ACC112 (cell line): ENCODE measurements around the gene ANTXR2.

Experiments
- H2AFZ ChIP-seq: fragments of 200-600 bp; sonication (generic); one replicate; pipeline ENCODE4 v1.6.0; 2017; ENCODE audit warnings: antibody characterized with exemption, low read length; ENCODE audit not compliant: unreplicated experiment
- H3K27ac ChIP-seq: fragments of 200-600 bp; sonication (generic); 2 replicates; pipeline ENCODE4 v1.5.1; 2014; ENCODE audit warnings: low read depth, mild to moderate bottlenecking, antibody characterized with exemption, low read length, moderate library complexity
- H3K27me3 ChIP-seq: fragments of 200-600 bp; sonication (generic); 2 replicates; pipeline ENCODE4 v1.6.1; 2014; ENCODE audit warnings: mild to moderate bottlenecking, antibody characterized with exemption, low read length, moderate library complexity, mixed read lengths; ENCODE audit not compliant: insufficient read depth
- H3K36me3 ChIP-seq: fragments of 200-600 bp; sonication (generic); 2 replicates; pipeline ENCODE4 v1.6.1; 2016; ENCODE audit warnings: mild to moderate bottlenecking, antibody characterized with exemption, low read length, moderate library complexity, mixed read lengths; ENCODE audit not compliant: insufficient read depth
- H3K4me1 ChIP-seq: fragments of 200-600 bp; sonication (generic); one replicate; pipeline ENCODE4 v1.6.1; 2016; ENCODE audit warnings: low read length, mixed read lengths; ENCODE audit not compliant: insufficient read depth, unreplicated experiment, control insufficient read depth
- H3K4me3 ChIP-seq: fragments of 200-600 bp; sonication (generic); 2 replicates; pipeline ENCODE4 v1.5.1; 2014; ENCODE audit warnings: mild to moderate bottlenecking, low read depth, low read length
- H3K79me2 ChIP-seq: fragments of 200-600 bp; sonication (generic); one replicate; pipeline ENCODE4 v1.6.0; 2016; ENCODE audit warnings: low read length; ENCODE audit not compliant: control insufficient read depth, unreplicated experiment, insufficient read depth

ANTXR2 gene

GRCh38 chr4:79920163-79920853 lies 152.7 kb downstream of the ANTXR2 start:
- H3K27ac ChIP-seq, result no peak overlapping the region
- no peaks in the 10 kb centered on the region for H3K4me1 ChIP-seq
- no peak overlapping the region for H3K4me3 ChIP-seq
- no peaks in the 10 kb centered on the region for H3K79me2 ChIP-seq
- H3K36me3 ChIP-seq, result no peaks in the 10 kb centered on the region
- no peak overlapping the region for H2AFZ ChIP-seq
- no peaks in the 10 kb centered on the region for H3K27me3 ChIP-seq

GRCh38 chr4:79918292-79918691 lies 154.7 kb downstream of the ANTXR2 start:
- H3K36me3 ChIP-seq, result no peaks in the 10 kb centered on the region
- H3K27me3 ChIP-seq, result no peaks in the 10 kb centered on the region
- H3K4me1 ChIP-seq, result peaks cover 6% of the 10 kb centered on the region
- no peaks in the 10 kb centered on the region for H3K79me2 ChIP-seq
- H3K27ac ChIP-seq, result no peak overlapping the region
- no peak overlapping the region for H3K4me3 ChIP-seq
- H2AFZ ChIP-seq, result no peak overlapping the region

GRCh38 chr4:79917246-79917645 lies 155.8 kb downstream of the ANTXR2 start:
- Histone ChIP-seq H3K79me2 (no peaks in the 10 kb centered on the region), H2AFZ (no peak overlapping the region), H3K4me1 (peaks cover 8% of the 10 kb centered on the region), H3K27me3 (no peaks in the 10 kb centered on the region), H3K4me3 (no peak overlapping the region), H3K36me3 (no peaks in the 10 kb centered on the region), H3K27ac (no peak overlapping the region)

GRCh38 chr4:79915246-79915645 lies 157.8 kb downstream of the ANTXR2 start:
- Histone ChIP-seq H3K27me3 (no peaks in the 10 kb centered on the region), H3K27ac (no peak overlapping the region), H3K4me3 (no peak overlapping the region), H2AFZ (no peak overlapping the region), H3K4me1 (peaks cover 8% of the 10 kb centered on the region), H3K36me3 (no peaks in the 10 kb centered on the region), H3K79me2 (no peaks in the 10 kb centered on the region)

DNA sequence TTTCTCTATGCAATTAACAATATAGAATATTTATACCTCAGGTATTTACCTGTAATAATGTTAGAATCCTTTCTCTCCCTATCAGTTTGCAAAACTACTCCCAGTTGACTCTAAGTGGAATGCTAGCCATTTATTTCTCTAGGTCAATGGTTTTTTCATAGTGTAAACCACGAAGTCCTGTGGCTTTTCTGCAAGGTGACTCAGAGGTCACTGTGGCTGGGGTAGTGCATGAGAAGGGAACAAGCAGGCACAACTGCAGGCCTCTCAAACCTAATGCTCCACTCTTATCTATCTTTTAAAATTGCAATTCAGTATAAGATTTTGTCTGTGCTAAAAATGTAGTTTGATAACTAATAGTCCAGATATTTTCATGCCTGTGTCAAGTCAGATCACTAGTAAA lies 159.4 kb downstream of the ANTXR2 start:
- H3K27ac ChIP-seq, result no peak overlapping the region
- no peak overlapping the region for H3K4me3 ChIP-seq
- H3K4me1 ChIP-seq, result peaks cover 8% of the 10 kb centered on the region
- peaks cover 3% of the 10 kb centered on the region; the same call in 1 of the 2 replicates for H3K36me3 ChIP-seq
- no peaks in the 10 kb centered on the region for H3K27me3 ChIP-seq
- H3K79me2 ChIP-seq, result no peaks in the 10 kb centered on the region
- H2AFZ ChIP-seq, result no peak overlapping the region

DNA sequence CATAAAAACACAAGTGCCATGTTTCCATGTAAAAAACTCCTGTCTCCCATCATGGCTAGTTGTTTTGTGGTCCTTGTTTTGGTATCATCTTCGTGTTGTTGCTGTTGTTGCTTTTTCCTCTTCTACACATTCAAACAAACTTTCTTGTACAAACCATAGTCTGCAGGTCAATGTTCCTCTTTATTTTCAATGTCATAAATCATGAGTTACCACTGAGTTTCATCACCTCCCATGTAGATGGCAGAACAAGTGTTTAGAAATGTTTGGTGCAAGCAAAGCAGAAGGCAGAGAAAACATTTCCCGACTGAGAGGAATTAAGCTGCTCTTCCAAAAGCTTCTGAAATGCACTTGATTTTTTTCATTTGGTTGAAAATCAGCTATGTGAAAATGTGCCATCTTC lies 166.0 kb downstream of the ANTXR2 start:
- no peak overlapping the region for H3K4me3 ChIP-seq
- H2AFZ ChIP-seq, result no peak overlapping the region
- H3K27ac ChIP-seq, result no peak overlapping the region
- no peaks in the 10 kb centered on the region for H3K79me2 ChIP-seq
- no peaks in the 10 kb centered on the region for H3K27me3 ChIP-seq
- no peaks in the 10 kb centered on the region for H3K4me1 ChIP-seq
- peaks cover 37% of the 10 kb centered on the region for H3K36me3 ChIP-seq

DNA sequence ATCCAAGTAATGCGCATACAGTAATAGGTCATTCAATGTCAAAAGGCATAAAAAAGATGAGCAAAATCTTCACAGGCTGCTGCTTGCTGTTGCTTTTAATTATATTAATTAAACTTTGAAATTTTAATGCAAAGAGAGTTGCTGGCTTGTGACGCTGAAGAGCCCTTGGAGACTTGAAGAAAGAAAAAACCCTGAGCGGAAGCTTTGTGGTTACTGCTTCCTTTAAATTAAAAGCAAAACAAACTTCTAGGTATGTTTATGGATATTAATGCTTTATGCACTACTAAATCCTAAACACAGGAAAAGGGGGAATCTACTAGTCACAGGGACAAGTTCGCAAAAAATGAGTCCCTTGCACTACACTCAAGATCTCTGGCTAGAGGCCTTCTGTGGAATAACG lies 166.7 kb downstream of the ANTXR2 start:
- Histone ChIP-seq H3K79me2 (no peaks in the 10 kb centered on the region), H2AFZ (no peak overlapping the region), H3K27ac (no peak overlapping the region), H3K4me1 (no peaks in the 10 kb centered on the region), H3K4me3 (no peak overlapping the region), H3K36me3 (peaks cover 37% of the 10 kb centered on the region), H3K27me3 (no peaks in the 10 kb centered on the region)

- Histone ChIP-seq H3K27me3 (no peaks in the 10 kb centered on the region), H3K4me3 (no peak overlapping the region), H3K79me2 (no peaks in the 10 kb centered on the region), H3K27ac (no peak overlapping the region), H2AFZ (no peak overlapping the region), H3K36me3 (peaks cover 37% of the 10 kb centered on the region), H3K4me1 (no peaks in the 10 kb centered on the region)
These were observed 167.8 kb downstream of the ANTXR2 start for GRCh38 chr4:79905212-79905611.

GRCh38 chr4:79904331-79904730 lies 168.7 kb downstream of the ANTXR2 start:
- H3K4me3 ChIP-seq, result no peak overlapping the region
- H3K4me1 ChIP-seq, result no peaks in the 10 kb centered on the region
- H3K27ac ChIP-seq, result no peak overlapping the region
- H3K79me2 ChIP-seq, result no peaks in the 10 kb centered on the region
- no peaks in the 10 kb centered on the region for H3K27me3 ChIP-seq
- H3K36me3 ChIP-seq, result peaks cover 37% of the 10 kb centered on the region
- no peak overlapping the region for H2AFZ ChIP-seq

DNA sequence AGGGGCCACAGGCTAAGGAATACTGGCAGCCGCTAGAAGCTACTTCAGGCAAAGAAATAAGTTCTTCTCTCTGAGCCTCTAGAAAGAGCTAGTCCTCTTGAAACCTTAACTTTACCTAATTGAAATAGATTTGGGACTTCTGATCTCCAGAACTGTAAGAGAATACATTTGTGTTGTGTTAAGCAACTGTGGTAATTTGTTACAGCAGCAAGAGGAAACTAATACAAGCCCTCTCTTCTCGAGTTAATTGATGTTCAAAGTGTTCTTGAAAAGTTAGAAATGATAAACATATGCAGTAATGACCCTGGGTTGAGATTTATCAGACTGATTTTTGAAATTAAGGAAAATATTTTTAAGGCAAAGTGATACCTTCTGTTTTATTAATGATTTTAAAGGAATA lies 172.8 kb downstream of the ANTXR2 start:
- 0 out of 2 replicates have a peak, but pooled peaks cover 3% of the 10 kb centered on the region for H3K36me3 ChIP-seq
- no peaks in the 10 kb centered on the region for H3K79me2 ChIP-seq
- no peak overlapping the region for H3K27ac ChIP-seq
- no peak overlapping the region for H3K4me3 ChIP-seq
- no peaks in the 10 kb centered on the region for H3K4me1 ChIP-seq
- H3K27me3 ChIP-seq, result no peaks in the 10 kb centered on the region
- H2AFZ ChIP-seq, result no peak overlapping the region

DNA sequence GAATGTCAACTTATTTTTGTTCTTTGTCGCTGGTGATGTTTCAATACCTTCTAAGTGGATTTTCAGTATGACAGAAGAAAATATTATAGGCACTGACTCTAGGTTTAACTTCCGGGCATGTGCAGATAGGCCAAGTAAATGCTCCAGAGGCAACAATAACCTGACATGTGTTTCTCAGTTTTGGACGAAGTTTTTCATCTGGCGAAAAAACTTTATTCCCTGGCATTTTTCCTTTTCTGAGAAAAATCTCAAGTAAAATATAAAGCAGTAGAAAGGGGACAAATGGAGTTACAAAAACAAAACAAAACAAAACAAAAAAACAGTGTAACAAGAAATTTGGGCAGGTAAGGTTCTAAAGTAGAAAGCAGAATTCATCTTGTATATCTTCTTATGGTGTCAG lies 173.5 kb downstream of the ANTXR2 start:
- Histone ChIP-seq H3K36me3 (no peaks in the 10 kb centered on the region), H2AFZ (no peak overlapping the region), H3K4me3 (no peak overlapping the region), H3K27me3 (no peaks in the 10 kb centered on the region), H3K4me1 (no peaks in the 10 kb centered on the region), H3K79me2 (no peaks in the 10 kb centered on the region), H3K27ac (no peak overlapping the region)
